Transverse colon (tissue), 1 donor: Measurements from ENCODE around the gene BRSK2.

ENCODE experiments used
- EP300 ChIP-seq: sonication (generic); formaldehyde crosslinking; IDR thresholded peaks from one replicate; pipeline ENCODE4 v1.6.1; 2017; ENCODE audit warnings: antibody characterized with exemption, low read depth
- POLR2A ChIP-seq: fragments of 450-650 bp; IDR thresholded peaks from one replicate; pipeline ENCODE4 v1.6.1; 2016; ENCODE audit warnings: antibody characterized with exemption, mild to moderate bottlenecking, moderate library complexity

GRCh38 chr11:1392561-1392960 is 2.8 kb downstream of the BRSK2 start:
- no peak for TF ChIP-seq POLR2A
- TF ChIP-seq EP300: no peak
